GM21526 (cell line): ENCODE measurements around the gene CUBN.

ENCODE experiments used
- ATAC-seq: cut with Tn5 transposase; IDR thresholded peaks from one replicate; pipeline ENCODE4 v1.9.1; 2021; ENCODE audit warnings: moderate library complexity; ENCODE audit not compliant: unreplicated experiment, low FRiP score

CUBN gene

DNA sequence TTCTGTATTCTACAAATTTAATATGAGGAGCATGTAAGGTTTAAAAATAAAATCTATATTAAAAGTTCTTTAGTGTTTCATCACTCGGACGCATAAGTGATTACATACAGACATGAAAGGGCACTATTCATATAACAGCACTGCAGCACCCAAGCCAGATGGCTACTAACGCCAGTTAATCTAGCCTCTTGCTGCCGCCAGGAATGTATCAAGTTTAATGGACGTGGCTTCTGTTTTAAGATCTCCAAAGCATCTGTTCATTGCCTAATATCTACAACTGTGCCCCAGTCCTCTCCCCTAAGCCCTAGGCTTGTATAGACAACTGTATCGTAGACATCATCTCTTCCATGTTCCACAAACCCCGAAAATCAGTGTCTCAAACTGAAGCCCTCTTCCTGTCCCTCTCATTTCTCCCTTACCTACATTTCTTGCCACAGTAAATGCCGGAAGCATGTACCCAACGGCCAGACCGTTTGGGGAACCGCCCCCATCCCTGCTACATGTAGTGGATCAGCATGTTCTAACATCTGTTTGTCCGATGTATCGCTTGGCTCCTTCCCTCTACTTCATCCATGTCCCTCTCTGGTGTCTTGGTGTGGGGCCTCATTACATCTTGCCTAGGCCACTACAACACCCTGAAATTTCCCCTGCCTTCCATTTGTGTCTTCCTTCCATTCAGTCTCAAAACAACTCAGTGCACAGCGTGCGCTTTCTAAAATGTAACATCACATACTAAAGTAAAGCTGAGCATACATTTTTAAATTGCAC is 164.9 kb downstream of the CUBN start:
- ATAC-seq: no peak

- no peak for ATAC-seq
Observed at GRCh38 chr10:16960551-16960950, 169.1 kb downstream of the CUBN start.

- ATAC-seq: no peak
Observed at GRCh38 chr10:16957038-16957437, 172.6 kb downstream of the CUBN start.

DNA sequence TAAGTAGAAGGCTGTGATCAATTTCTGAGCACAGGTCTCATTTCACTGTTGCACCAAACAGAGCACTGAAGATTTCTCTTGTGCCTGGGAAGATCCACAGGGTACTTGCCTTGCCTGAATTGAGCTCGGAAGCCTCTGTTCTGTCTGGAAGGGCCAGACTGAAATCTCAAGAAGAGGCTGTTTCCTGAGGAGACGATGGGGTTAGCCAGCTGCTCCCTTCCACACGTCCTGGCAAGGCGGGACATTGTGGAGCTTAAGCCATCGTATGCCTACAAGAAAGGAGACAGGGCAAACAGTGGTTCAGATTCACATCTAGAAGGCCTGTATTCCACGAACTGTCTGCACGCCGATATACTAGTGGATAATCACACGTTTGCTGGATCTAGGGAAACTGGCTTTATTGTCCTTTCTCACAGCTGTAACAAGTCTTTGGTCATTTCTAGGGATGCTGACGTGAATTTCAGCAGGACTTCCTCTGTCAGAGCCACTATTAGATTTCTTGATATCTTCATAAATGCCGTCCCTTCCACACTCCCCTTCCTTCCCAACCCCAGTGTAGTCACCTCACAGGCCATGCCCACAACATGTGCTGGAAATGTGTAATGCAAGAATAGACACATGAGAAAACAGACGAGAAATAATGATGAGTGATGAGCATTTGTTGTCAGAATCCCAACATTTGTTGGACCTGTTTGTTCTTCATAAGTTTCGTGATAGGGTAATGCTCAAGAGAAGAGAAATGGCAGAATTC is 175.2 kb downstream of the CUBN start:
- ATAC-seq: no peak

DNA sequence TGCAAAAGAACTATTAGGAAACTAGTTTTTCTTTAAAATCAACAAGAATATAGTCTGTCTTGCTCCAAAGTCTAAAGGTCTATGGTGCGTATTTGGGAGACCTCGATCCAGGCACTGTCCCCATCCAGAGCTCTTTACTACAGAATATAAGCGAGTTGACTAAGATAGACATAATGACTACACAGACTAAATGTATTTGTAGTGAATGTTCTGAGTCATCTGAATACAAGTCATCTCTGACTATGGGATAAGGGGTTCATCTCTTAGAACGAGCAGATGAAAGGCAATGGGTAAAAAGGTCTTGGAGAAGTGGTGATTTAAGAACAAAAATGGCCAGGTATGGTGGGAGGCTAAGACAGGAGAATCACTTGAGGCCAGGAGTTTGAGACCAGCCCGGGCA is 176.3 kb downstream of the CUBN start:
- ATAC-seq: no peak

GRCh38 chr10:16952610-16953009 is 177.0 kb downstream of the CUBN start:
- no peak for ATAC-seq

DNA sequence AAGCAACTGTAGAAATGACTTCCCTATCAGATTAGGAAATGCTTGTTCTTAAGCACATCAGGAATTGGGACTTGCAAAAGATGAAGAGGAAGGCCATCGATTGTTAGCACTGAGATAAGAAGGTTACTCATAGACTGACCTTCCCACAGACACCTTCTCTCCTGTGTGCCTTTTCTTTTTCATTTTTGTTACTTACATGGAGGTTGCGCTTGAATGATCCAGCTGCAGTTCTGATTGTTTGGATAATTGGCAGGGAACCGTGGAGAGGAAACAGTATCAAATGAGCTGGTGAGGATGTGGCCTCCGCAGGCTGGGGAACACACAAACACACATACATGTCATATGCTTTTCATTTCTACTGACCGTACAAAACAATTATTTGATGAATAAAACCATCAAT is 177.5 kb downstream of the CUBN start:
- no peak for ATAC-seq

GRCh38 chr10:16950656-16951601 is 178.7 kb downstream of the CUBN start:
- ATAC-seq: no peak

DNA sequence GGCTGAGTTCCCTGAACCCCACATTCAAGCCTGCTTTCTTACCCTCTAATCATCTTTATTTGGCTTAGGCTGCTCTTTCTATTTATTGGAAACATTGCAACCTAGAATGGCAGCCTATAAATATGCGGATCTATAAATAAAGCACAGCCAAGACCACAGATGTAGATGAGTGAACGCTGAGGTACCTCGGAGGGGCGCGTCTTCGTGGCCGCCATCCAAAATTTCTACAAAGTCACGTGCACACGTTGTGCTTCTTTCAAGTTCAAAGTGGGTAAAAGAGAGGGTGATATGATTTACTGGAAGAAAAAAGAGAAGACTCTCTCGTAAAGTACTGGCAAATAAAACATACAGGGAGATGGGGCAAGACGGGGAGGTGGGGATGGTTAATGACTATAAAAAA is 179.8 kb downstream of the CUBN start:
- ATAC-seq: no peak

- ATAC-seq: no peak
Observed at GRCh38 chr10:16948361-16948760, 181.2 kb downstream of the CUBN start.

- ATAC-seq: no peak
Observed at GRCh38 chr10:16947069-16947468, 182.5 kb downstream of the CUBN start.

DNA sequence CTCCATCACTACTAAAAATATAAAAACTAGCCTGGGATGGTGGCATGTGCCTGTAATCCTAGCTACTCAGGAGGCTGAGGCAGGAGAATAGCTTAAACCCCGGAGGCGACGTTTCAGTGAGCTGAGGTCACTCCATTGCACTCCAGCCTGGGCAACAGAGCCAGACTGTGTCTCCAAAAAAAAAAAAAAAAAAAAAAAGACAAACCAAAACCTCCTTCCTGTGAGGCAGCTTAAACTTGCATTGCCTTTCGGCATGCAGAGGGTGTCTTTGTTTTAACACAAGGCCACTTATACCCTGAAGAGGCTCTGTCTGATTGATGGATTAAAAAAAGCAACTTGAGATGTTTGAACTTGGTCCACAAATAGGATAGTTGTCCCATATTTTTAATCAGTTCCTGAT is 184.0 kb downstream of the CUBN start:
- no peak for ATAC-seq

GRCh38 chr10:16944986-16945385 is 184.6 kb downstream of the CUBN start:
- ATAC-seq: no peak

DNA sequence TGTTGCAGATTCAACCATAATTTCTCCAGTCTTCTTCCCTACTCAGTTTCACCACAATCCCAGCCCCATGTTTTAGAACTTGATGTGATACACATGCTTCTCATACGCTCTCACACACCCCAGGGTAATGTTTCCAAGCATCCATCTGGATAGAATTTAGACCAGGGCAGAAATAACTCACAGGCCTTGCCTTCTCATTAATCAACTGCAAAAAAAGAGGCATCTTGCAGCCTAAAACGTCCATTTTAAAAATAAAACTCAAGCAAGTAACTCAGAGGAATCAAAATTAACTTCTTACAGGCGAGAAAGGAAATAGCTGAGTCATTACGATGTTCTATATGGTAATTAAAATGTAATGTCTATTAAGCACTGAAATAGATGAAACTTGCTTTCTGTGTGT is 185.2 kb downstream of the CUBN start:
- ATAC-seq: no peak

GRCh38 chr10:16943295-16944285 is 186.0 kb downstream of the CUBN start:
- no peak for ATAC-seq

GRCh38 chr10:16942381-16943078 is 187.1 kb downstream of the CUBN start:
- ATAC-seq: no peak

GRCh38 chr10:16941870-16942269 is 187.7 kb downstream of the CUBN start:
- ATAC-seq: no peak

DNA sequence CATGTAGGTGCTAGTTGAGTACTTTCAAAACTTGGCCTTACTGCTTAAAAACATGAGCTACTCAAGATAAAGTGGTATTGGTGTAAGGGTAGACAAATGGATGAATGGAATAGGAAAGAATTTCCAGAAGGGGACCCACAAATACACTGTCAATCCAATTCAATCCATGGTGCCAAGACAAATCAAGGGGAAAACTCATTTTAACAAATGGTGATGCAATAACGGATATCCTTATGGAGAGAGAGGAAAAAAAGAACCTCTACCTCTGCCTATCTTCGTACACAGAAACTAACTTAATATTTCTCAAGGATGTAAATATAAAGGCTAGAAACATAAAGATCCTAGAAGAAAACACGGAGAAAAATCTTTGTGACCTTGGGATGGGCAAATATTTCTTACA is 188.5 kb downstream of the CUBN start:
- ATAC-seq: no peak

GRCh38 chr10:16938952-16939351 is 190.7 kb downstream of the CUBN start:
- no peak for ATAC-seq
